Testis (tissue), 2 donors: Measurements from ENCODE around the gene TBC1D17.

Experiments used
- CTCF ChIP-seq, 3 experiments: fragments of 450-650 bp in 2 of 3; fragments of 200-600 bp in 1 of 3; sonication (generic) in 1 of 3; IDR thresholded peaks; one replicate each; pipeline ENCODE4 v1.5.1; 2016 to 2019; ENCODE audit warnings: antibody characterized with exemption in 3 of 3, mild to moderate bottlenecking in 2 of 3, moderate library complexity in 1 of 3
- POLR2A ChIP-seq: fragments of 450-650 bp; IDR thresholded peaks from one replicate; pipeline ENCODE4 v1.6.1; 2017; ENCODE audit warnings: antibody characterized with exemption, mild to moderate bottlenecking, moderate library complexity

GRCh38 chr19:49915271-49915670, 37.8 kb downstream of the TBC1D17 start:
- TF ChIP-seq CTCF (IDR thresholded peaks at IDR 0.05) (peak in 1 of 3 experiments; percentile 17), POLR2A (no peak)
